Daoy (cell line): ENCODE data around the gene RHCE. TPM values are rescaled to one million over a fixed set of nuclear protein-coding genes. Genes with fewer than 3 reads are reported as not detected.
A peak's percentile ranks its signal among the peaks of the same experiment; 100 is the strongest.
"Not testable (repeated sequence)": the region's sequence is repeated elsewhere in the genome, so short reads cannot be mapped to it uniquely, and the experiment has no call there.

Experiments
- DNase-seq: peaks from one replicate; pipeline ENCODE4 v3.0.0-alpha.2; 2015; ENCODE audit warnings: low read depth
- total RNA-seq: library from RNA; depleted of rRNA; stranded (reverse); fragments of >200 nt; shearing (Covaris generic); gene quantifications from 2 replicates; pipeline ENCODE4 v1.2.3, GENCODE V29; 2014

RHCE gene
- total RNA-seq, 1 experiment from 2014 or later, result 0.23 TPM

DNA sequence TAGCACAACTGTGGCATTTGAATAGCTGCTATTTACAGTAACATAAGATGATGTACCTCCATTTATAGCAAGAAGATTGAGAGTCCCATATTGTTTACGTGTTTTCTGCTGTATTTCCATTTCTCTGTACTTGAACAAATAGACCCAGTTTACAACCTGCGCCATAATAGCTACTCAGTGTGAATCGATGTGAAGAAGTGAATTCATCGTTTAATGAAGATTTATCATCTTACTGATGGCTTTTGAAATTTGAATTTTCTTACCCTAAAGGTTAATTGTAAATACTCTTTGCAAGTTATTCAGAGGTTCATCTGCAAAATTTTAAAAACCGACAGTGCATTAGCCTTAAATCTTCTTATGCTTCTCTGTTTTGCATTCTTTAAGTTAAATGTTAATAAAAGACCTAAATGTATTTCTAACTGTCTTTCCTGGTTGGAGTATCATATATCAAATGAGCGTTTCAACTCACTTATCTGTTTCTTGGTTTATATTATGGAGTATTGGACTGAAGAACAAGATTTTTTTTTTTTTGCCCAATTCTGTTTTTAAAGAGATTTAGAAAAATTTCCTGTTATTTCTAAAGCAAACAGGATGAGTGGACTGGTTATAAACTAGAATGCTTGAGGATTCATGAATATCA is 12.2 kb upstream of the RHCE start:
- no peak for DNase-seq

DNA sequence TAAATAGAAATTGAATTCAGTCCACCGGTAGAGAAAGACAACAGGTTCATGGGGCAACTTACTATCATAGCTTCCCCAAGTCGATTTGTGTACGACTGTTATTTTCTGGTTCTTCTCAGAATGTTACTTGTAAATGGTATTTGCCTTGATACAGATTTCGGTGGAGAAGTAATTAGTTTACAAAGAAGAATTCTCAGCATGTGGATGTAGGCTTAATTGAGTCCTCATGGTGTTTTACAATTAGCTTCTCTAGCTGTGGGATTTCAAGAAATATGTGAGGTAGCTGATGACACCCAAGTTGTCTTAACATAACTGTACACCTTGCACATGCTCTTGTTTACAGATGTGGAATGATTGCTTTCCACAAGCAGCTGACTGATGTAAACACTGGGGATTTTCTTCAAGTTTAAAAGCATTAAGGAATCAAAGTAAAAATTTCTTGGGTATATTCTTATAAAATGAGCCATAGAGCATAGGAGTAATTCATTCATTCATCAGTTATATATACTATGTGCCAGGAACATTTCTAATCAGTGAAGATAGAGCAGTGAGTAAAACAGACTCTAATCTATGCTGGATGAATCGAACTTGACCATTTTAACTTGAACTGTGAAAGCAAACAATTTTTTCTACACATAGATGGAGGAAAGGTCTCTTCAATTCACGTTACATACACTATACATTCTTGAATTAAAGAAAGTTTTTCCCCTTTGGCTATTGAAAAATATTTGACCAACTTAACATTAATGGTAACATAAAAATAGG is 11.5 kb upstream of the RHCE start:
- no peak for DNase-seq

DNA sequence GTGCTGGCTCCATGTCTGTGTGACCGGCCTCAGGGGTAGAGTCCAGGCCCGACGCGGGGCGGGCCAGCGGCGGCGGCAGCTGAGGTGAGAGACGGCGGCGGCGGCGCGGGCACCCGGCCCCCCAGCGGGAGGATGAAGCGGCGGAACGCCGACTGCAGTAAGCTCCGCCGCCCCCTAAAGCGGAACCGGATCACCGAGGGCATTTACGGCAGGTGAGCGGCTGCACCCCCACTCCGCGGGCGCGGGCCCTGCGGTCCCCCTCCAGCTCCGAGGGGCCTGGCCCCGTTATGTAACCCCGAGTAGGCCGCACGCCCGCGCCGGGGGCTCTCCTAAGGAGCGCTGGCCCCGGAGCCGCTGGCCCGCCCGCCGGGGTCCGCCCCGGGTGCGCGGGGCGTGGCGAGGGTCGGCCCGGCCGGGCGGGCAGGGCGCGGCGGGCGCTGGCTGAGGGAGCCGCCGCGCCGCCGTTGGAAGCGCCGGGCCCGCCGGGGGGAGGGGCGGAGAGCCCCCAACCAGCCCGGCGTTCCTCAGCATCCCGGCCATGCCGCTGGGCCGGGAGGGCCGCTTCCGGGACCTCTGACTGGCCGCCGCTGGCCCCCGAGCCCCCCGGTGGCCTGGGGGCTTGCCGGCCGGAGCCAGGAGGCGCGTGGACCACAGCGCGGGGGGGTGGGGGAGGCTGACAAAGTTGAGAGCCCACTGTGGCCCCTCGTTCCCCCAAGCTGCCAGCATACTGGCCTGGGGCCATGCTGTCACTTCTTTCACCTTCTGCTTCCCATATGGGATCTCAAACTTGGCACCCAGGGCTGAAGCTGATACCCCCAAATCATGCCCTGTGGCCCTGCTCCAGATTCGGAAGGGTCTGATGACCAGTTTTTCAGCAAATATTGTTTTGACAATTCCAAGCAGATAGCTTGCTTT is 10.6 kb upstream of the RHCE start:
- peak; percentile 14 for DNase-seq

DNA sequence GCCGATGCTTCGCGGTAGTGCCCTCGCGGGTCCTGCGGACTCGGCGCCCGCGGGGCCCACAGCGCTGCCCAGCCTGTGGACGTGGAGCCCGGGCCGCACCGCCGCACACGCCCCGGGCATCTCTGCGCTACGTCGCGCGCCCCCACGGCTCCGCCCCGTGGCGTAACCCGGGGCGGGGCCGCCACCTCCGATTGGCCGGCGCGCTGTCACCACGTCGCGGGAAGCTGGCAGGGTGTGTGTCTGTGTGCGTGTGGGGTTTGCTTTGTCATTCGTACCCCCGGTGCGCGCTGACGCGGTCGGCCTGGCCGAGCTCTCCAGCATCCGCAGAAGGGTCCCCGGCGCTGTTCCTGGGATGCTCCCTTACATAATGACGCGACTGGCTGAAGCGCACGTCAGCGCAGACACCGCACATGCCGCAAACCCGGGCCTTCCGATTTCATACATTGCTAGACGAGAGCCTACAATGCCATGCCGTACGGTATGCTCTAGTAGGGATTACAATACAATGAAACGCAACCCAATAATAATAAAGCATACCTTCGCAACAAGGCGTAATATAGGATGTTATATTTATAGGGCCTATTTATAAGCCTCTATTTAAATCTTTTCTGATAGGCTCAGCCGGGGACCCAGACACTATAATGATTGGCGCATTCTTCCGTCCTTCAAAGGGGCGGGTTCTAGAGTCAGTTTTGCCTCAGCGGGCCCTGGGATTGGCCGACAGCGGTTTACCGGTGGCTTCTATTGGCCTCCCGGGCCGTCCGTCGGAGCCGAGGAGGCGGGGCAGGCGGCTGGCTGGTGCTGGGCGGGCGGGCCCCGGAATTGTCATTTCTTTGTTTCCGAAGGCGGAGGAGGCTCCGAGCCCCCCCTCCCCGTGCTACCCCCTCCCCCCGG is 9.7 kb upstream of the RHCE start, which contains the start of gene MACO1:
TSS of gene MACO1 (plus strand) at position 825 of the 894 bp plus-strand sequence. CDS start 202 bp downstream, outside the sequence.
- peak; percentile 93 for DNase-seq

DNA sequence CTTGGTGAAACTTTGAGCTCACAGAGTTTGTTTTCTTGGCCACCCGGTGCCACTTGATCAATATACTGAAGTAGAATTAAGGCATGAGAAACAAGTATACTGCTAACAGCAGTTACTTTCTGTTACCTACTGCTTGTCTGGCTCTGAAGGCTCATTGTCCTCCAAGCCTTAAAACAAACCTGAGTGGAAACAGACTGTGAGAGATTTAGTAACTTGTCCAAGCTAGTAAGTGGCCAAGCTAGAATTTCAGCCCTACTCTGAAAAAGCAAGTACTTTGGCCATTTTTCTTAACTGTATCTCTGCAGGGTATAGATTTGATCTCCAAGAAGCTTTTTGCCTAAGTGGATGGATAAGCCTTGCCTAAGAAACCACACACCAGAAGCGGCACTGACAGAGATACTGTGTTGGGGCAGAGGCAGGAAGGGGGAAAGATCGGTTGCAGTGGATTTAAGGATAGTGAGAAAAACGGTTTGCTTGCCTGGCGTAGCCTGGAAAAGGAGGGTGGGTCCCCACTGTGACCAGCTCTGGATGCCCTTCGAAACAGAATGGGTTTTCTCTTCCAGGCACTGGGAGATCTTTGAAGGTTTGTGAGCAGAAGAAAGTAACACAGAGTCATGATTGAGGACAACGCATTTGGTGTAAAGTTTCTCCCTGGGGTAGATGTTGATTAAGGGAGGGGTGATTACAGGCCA is 8.0 kb upstream of the RHCE start:
- DNase-seq, result no peak

DNA sequence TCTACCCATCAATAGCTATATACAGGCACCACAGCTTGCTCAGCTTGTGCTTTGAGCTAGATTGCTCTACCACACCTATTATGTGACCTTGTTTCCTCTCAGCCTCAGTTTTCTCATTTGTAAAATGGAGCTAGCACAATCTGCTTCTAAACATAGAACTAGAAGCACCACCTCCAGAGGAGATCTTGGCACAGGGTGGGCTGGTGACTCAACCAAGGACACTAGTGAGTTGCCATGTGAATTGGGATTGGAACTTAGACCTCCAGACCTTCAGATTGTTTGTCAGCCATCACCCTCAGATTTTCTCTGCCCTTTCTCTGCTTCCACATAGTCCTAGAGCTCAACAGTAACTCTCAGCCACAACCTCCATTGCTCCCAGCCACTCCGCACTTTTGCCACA is 7.1 kb upstream of the RHCE start:
- DNase-seq, result no peak

DNA sequence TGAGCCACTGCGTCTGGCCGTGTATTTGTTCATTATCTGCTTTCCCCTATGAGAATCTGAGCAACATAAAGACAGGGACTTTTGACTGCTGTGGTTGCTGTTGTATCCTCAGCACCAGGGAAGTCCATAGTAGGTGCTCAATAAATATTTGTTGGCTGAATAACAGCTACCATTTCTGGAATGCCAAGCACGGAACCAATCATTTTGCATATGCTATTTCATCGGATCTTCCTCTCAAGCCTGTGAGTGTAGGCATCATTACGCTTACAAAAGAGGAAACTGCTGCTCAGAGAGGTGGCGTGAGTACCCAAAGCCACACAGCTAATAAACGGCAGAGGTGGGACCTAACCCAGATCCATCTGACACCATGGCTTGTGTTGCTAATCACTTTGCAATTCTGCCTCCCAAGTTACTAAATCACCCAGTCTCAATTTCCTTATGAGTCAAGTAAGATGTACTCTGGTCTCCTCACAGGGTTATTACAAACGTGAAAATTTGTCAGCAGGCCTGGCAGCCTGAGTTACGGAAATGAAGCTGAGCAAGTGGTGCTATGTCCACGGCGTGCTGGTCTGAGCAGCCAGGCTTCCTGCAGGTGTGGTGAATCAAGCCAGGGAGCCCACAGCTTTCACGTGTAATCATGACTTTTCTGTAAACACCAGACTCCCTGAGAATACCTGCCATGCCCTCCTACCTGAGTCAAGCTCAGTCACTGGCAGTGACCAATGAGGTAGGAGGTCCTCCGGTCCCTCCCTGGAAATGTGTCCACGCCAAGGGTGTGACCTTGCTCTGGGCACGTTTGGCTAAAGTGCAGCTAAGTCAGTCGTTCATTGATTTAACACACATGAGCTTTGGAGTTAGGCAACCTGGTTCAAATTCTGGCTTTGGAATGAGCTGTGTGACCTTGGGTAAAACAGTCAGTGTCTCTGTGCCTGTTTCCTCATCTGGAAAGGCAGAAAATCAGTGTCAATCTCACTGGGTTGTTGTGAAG is 4.8 kb upstream of the RHCE start:
- DNase-seq, result no peak

DNA sequence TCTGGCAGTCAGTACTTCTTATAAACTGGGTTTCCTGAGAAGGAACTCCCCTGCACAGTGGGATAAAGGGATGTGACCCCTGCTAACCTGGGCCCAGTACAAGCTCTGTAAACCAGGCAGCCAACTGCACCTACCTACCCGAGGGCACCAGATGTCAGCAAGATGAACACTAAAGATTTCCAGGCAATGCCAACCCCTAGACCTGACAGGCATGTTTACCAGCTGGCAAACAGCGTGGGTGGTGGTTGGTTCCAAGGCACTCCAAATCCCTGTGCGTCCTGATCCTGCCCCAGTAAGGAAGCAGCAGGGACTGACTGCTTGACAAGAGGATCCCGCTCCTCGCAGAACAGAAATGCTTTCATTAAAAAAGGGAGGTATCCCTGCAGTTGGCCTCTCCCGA is 2.6 kb upstream of the RHCE start:
- not testable (repeated sequence) for DNase-seq

DNA sequence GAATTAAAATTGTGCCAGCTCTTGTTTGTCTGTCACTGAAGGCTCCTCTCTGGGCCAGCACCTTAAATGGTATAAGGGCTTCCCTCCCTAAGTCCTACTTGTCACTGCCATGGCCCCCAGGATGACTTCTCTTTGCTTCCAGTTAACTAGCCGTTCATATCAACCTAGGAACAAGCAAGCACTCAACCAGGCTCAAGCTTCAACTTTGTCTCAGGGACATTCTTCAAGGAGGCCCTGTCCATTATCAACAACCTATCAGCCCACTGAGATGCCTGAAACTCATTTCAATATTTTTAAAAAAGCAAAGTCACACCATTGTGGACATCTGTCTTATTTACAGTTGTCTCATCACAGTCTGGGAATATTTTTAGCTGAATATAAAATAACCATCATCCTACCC is 1.3 kb downstream of the RHCE start:
- DNase-seq, result not testable (repeated sequence)

DNA sequence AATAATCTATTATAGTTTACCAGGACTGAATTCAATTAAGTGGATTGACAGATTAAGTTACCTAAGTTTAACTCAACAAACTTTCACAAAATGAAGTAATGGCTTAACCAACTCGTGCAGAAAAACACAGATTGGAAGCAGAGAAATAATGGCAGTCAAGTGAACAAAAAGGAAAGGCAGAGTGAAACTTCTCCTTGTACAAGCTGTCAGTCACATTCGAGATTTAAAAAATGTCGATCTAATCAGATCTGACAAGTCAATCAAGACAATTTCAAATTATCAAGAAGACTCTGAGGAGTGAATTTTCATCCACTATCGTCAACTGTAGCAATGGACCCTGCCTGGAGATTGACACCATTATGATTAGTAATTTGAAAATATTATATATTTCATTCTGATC is 3.3 kb downstream of the RHCE start:
- not testable (repeated sequence) for DNase-seq

DNA sequence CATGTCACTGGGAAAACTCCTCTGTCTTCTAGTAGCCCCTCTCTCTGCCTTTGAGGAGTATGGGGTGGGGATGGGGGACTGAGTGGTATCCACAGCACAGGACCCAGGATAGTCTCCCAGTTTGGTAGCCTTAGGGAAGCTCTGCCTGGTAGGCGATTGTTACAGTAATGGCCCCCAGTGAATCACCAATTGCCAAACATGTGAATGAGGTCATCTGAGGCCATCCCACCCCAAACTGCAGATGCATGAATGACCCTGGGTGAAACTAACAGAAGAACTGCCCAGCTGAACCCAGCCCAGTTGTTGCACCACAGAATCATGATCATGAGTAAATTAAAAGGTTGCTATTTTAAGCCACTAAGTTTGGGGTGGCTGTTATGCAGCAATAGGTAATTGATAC is 6.0 kb downstream of the RHCE start:
- not testable (repeated sequence) for DNase-seq

DNA sequence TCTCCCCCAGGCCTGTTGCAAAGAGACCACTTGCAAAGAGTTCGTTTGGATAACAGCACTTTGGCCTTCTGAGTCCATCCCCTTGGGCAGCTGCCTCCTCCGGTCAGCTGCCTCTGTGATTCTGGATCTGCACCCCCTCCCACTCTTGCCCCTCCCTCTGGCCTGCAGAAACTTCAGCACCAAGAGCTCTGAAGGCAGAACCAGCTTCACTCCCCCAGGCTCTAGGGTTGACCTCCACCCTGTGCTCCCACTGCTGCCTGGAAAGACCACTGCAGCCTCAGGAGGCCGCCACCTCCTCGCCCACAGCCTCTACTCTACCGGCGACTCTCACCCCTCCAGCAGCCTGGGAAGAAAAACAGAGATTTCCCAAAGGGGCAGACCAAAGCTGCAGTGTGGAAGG is 6.5 kb downstream of the RHCE start:
- DNase-seq, result not testable (repeated sequence)

DNA sequence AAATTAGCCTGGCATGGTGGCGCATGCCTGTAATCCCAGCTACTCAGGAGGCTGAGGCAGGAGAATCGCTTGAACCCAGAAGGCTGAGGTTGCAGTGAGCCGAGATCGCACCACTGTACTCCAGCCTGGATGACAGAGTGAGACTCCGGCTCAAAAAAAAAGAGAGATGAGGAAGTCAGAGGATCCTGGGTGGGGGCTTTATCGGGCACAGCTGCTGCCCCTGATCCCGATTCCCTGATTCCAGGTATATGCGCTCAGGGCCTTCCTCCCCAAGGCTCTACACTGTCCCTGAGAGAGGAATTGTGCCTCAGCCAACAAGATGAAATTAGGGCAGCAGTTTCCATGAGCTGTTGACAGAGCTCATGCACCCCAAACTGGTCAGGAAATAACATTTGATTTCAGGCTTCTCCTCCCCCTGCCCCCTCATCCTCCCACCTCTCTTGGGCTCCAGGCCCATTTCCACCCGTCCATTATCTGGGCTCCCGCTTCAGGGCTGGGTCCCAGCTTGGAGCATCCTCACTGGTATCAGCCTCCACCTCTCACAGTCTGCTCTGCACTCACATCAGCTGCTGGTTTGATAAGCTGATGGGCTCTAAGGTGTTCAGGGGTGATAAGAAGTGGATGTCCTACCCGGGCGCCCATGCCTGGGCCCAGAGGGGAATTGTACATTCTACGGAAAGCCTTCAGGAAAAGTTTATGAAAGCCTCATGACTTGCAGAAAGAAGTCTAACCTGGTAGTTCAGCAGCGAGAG is 7.6 kb downstream of the RHCE start:
- not testable (repeated sequence) for DNase-seq

DNA sequence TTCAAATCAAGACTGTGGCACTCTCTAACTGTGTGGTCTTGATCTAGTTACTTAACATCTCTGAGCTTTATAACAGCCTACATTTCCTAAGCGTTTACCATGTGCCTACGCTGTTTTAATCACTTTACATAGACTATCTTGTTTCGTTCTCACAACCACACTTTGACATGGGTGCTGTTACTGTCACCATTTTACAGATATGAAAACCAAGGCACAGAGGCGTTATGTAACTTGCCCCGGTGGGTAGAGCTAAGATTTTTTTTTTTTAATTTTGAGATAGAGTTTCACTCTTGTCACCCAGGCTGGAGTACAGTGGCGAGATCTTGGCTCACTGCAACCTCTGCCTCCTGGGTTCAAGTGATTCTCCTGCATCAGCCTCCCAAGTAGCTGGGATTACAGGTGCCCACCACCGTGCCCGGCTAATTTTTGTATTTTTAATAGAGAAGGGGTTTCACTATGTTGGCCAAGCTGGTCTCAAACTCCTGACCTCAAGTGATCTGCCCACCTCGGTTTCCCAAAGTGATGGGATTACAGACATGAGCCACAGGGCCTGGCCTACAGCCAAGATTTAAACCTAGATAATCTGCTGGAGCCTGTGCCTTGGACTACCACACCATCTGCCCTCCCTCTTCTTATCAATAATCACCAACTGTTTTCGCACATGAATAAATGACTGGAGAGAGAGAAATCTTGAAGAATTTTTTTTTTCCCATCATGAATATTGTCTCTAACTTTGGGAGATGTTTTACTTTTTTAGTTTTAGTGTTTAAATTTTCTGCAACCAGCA is 10.8 kb downstream of the RHCE start:
- DNase-seq, result not testable (repeated sequence)

DNA sequence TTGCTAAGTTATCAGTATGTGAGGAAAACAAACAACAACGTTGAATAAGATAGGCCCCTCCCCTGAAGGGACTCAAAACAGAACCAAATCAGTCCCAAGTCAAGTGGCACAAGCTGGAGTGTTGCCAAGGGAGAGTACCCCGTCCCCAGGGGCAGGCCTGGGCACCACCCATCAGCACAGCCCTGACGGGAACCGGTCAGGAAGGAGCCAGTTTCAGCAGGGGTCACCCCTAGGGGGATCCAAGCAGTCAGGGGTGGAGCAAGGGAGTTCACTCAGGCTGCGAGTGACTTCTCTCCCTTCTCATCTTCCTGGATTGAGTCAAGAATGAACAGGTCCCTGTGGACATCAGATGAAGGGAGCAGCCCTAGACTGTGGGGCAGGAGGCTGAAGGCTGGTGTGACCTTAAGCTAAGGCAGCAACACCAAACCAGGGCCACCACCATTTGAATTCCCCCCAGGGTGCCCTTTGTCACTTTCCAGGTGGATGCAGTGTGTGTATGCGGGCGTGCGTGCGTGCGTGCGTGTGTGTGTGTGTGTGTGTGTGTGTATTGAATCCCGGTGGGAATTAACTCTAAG is 14.8 kb downstream of the RHCE start:
- DNase-seq, result not testable (repeated sequence)

DNA sequence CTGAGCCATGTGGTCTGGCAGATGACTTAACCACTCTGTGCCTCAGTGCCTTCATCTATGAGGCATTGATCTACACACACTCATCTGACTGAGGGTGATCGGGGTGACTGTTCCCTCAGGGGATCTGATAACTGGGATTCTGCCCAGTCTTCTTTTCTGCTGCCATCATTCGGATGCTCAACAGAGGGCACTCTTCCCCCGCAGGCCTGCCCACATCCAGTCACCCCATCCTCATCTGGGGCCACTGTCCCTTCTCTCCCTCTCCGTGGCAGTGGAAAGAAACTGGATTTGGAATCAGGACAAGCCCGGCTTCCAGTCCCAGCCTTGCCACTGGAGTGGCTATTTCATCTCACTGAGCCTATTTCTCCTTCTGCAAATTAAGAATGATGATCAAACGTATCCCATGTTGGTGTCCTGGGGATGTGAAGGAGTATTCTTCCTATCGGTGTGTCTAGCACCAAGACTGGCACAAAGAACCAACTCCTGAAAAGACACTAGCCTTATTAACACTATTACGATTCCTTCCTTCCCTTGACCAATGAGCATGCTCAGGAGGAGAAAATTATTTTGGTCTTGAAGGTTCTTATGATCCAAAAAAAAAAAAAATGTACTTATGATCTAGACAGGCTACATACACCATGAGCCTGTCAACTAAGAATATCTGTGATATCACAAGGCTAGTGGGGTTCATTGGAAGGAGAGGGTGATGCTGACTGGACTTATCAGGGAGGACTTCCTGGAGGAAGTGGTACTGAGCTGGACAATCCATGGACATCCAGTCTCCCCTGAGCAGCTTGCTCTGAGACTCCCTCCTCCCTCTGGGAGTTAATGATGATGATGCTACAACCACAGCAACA is 17.4 kb downstream of the RHCE start:
- DNase-seq, result not testable (repeated sequence)
